BE2C (cell line): Measurements from ENCODE around the gene ADAMTSL5.
"Not testable (repeated sequence)": the region's sequence is repeated elsewhere in the genome, so short reads cannot be mapped to it uniquely, and the experiment has no call there.

Experiments used
- DNase-seq: peaks from one replicate; pipeline ENCODE4 v3.0.0-alpha.2; 2020
- H3K27me3 ChIP-seq: fragments of 250-450 bp; sonication (Bioruptor Pico); 2 replicates; pipeline ENCODE4 v1.5.1; 2020; ENCODE audit warnings: mild to moderate bottlenecking
- H3K36me3 ChIP-seq: fragments of 250-450 bp; sonication (Bioruptor Pico); 2 replicates; pipeline ENCODE4 v1.5.1; 2020; ENCODE audit warnings: mild to moderate bottlenecking
- H3K4me1 ChIP-seq: fragments of 250-450 bp; sonication (Bioruptor Pico); 2 replicates; pipeline ENCODE4 v1.5.1; 2020
- H3K4me3 ChIP-seq: 2 replicates; pipeline ENCODE4 v1.5.1; 2011; ENCODE audit warnings: low read depth, low read length
- H3K9me3 ChIP-seq: fragments of 250-450 bp; sonication (Bioruptor Pico); 2 replicates; pipeline ENCODE4 v1.5.1; 2020
- TF ChIP-seq, protein P1 (sequence below): IDR thresholded peaks from 2 replicates; pipeline ENCODE4 v1.5.1; 2012; ENCODE audit warnings: mild to moderate bottlenecking, low read depth, low read length

Gene ADAMTSL5

DNA sequence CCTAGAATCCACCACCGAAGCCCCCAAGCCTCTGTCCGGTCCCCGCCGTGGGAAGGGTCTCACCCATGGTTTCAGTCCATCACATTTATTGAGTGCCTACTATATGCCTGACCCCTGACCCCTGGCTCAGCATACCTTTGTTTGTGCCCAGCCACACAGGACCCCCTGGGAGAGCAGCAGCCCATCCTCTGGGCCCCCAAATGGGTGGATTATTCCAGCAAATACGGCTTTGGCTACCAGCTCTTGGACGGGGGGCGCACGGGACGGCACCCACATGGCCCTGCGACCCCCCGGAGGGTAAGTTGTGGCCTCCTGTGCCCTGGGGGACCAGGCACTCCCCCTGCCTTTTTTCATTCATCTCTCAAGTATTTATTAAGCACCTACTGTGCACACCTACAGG lies 18.8 kb upstream of the ADAMTSL5 start:
- peaks cover 44% of the 10 kb centered on the region for H3K27me3 ChIP-seq
- TF ChIP-seq, protein P1, sequence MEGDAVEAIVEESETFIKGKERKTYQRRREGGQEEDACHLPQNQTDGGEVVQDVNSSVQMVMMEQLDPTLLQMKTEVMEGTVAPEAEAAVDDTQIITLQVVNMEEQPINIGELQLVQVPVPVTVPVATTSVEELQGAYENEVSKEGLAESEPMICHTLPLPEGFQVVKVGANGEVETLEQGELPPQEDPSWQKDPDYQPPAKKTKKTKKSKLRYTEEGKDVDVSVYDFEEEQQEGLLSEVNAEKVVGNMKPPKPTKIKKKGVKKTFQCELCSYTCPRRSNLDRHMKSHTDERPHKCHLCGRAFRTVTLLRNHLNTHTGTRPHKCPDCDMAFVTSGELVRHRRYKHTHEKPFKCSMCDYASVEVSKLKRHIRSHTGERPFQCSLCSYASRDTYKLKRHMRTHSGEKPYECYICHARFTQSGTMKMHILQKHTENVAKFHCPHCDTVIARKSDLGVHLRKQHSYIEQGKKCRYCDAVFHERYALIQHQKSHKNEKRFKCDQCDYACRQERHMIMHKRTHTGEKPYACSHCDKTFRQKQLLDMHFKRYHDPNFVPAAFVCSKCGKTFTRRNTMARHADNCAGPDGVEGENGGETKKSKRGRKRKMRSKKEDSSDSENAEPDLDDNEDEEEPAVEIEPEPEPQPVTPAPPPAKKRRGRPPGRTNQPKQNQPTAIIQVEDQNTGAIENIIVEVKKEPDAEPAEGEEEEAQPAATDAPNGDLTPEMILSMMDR: no peak
- no peaks in the 10 kb centered on the region for H3K9me3 ChIP-seq
- DNase-seq: no peak
- H3K4me1 ChIP-seq: no peaks in the 10 kb centered on the region
- no peaks in the 10 kb centered on the region for H3K36me3 ChIP-seq
- H3K4me3 ChIP-seq: no peak overlapping the region

DNA sequence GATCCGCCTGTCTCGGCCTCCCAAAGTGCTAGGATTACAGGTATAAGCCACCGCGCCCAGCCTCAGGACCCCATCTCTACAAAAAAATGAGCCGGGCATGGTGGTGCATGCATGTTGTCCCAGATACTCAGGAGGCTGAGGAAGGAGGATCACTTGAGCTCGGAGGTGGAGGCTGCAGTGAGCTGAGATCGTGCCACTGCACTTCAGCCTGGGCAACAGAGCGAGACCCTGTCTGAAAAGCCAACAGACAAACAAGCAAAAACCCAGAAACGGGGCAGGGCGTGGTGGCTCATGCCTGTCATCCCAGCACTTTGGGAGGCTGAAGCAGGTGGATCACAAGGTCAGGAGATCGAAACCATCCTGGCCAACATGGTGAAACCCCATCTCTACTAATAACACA lies 18.0 kb upstream of the ADAMTSL5 start:
- H3K9me3 ChIP-seq, DNase-seq, H3K36me3 ChIP-seq, H3K4me3 ChIP-seq, H3K4me1 ChIP-seq: not testable (repeated sequence)
- H3K27me3 ChIP-seq: peaks cover 49% of the 10 kb centered on the region

DNA sequence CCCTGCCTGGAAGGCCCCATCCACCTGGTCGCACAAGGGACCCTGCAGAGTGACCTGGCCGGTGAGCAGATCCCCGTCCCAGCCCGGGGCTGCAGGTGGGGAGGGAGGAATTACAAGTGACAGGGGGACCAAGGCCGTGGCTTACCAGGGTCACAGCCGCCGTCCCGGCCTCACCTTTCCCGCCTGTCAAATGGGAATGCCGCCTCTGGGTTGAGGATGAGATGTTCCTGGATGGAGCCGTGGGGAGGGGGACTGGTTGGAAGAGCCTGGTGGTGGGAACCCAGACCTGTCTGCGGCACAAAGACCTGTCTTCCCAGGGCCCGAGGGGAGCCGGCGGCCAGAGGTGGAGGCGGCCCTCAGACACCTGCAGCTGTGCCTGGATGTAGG lies 16.6 kb upstream of the ADAMTSL5 start:
- Histone ChIP-seq H3K9me3 (no peaks in the 10 kb centered on the region), H3K27me3 (peaks cover 61% of the 10 kb centered on the region), H3K36me3 (no peaks in the 10 kb centered on the region), H3K4me1 (no peaks in the 10 kb centered on the region), H3K4me3 (no peak overlapping the region)
- no peak for DNase-seq
- TF ChIP-seq, protein P1: no peak

DNA sequence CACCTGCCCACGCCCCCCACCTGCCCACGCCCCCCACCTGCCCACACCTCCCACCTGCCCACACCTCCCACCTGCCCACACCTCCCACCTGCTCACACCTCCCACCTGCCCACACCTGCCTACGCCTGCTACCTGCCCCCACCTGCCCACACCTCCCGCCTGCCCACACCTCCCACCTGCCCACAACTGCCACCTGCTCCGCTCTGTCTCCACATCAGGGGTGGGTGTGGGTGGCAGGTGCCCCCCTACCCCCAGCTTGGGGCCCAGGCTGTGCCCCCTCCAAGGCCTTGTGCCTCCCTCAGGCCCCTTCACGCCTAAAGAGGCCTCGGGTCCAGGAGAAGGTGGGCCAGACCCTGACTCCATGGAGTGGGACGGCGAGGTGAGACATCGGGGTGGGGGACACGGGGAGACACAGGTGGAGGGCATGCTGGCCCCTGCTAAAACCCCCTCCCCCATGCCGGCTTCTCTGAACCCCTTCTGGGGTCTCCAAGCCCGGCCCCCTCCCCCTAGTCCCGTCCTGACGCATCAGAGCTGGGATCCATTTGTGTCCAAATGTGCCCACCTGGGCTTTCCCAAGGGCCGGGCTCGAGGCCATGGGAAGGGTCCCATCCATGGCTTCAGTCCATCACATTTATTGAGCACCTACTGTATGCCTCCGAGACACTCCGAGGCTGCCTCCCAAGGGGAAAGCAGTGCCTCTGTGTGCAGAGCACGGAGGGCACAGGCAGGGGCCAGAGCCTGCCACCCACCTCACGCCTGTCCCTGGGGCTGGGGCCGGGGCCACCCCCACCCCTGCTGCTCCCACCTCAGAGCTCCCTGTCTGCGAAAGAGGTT lies 16.0 kb upstream of the ADAMTSL5 start:
- Histone ChIP-seq H3K36me3 (no peaks in the 10 kb centered on the region), H3K4me3 (no peak overlapping the region), H3K27me3 (peaks cover 63% of the 10 kb centered on the region), H3K9me3 (no peaks in the 10 kb centered on the region), H3K4me1 (no peaks in the 10 kb centered on the region)
- TF ChIP-seq, protein P1: no peak
- no peak for DNase-seq

DNA sequence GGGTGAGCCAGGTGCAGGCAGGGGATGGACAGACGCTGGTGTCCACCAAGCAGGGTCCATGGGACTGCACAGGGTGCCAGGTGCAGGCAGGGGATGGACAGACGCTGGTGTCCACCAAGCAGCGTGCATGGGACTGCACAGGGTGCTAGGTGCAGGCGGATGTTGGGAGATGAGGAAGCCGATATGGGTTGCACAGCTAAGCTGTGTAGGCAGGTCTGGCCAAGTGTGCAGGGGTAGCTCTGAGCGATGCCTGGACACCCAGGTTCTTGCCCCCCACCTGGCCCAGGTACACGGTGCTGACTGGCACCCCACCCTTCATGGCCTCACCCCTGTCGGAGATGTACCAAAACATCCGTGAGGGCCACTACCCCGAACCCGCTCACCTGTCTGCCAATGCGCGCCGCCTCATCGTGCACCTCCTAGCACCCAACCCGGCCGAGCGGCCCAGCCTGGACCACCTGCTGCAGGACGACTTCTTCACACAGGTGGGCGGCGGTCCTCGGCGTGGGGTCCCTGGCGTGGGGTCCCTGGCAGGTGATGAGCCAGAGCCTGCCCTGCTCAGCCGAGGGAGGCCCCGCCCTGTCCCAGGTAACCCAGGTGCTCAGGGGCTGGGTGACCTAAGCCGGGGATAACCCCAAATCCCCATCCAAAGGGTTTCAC lies 15.0 kb upstream of the ADAMTSL5 start:
- Histone ChIP-seq H3K27me3 (peaks cover 63% of the 10 kb centered on the region), H3K36me3 (no peaks in the 10 kb centered on the region), H3K4me3 (no peak overlapping the region), H3K4me1 (no peaks in the 10 kb centered on the region), H3K9me3 (no peaks in the 10 kb centered on the region)
- DNase-seq: no peak
- TF ChIP-seq, protein P1: no peak

DNA sequence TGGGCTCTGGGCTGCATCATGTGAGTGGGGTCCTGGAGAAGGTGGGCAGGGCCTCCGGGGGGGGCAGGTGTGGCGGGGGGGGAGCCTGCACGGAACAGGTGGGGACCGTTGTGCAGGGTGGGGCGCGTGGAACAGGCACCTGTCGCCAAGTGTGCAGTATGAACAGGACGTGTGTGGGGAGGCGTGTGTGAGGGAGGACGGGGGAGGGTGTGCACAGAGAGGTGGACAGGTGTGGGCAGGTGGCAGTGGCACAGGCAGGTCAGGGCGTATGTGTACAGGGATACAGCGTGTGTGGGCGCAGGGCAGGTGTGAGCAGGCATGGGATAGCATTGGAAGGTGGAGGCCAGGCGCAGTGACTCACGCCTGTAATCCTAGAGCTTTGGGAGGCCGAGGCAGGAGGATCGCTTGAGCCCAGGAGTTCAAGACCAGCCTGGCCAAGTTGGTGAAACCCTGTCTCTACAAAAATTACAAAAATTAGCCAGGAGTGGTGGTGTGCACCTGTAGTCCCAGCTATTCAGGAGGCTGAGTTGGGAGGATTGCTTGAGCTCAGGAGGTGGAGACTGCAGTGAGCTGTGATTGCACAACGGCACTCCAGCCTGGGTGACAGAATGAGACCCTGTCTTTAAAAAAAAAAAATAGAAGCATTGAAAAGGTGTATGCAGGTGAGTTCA lies 14.3 kb upstream of the ADAMTSL5 start:
- H3K27me3 ChIP-seq: peaks cover 65% of the 10 kb centered on the region
- H3K4me1 ChIP-seq: no peaks in the 10 kb centered on the region

More for the DNA sequence above, 14.3 kb upstream of the ADAMTSL5 start:
- DNase-seq: no peak
- Histone ChIP-seq H3K4me3 (no peak overlapping the region), H3K36me3 (no peaks in the 10 kb centered on the region), H3K9me3 (no peaks in the 10 kb centered on the region)
- TF ChIP-seq, protein P1: no peak
